ENCODE data around the gene THSD8.

- TF ChIP-seq EZH2 (IDR thresholded peaks at IDR 0.05; ENCODE audit: low read length, missing control alignments), result no peak
- TF ChIP-seq CTCF (conservative IDR thresholded peaks at IDR 0.05 in 1 of 2, IDR thresholded peaks at IDR 0.05 in 1 of 2; ENCODE audit: low read depth in 1 of 2, low read length in 2 of 2), result no peak
Observed at GRCh38 chr19:12784394-12784870, 17.4 kb upstream of the THSD8 start.

Data from fibroblast of lung (primary cell).